Activated CD8-positive, alpha-beta memory T cell treated with anti-CD3 and anti-CD28 coated beads, Interleukin-2, amount 50 U/mL, for 1 hour (primary cell): ENCODE measurements around the gene IFT80.
"Not testable (repeated sequence)": the region's sequence is repeated elsewhere in the genome, so short reads cannot be mapped to it uniquely, and the experiment has no call there.

ENCODE experiments used
- DNase-seq: peaks from one replicate; pipeline ENCODE4 v3.0.0-alpha.2; 2020; ENCODE audit errors: extremely low read depth

IFT80 gene

DNA sequence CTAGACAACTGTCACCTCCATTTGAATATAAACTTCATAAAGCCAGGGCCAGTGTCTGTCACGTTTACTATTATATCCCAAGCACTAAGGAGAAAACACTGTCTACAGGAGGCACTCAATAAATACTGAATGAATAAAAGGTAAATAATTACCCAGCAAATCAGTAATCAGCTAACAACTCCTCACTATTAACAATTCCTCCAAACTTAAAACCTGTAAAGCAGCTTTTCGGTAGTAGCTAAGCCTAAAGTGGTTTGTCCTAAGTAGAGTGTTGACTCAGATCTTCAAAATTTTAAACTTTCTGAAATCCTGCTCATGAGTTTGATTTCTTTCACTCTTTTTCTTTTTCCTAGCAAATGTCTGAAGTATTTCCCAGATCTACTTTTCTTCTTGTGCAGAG lies 133.9 kb downstream of the IFT80 start:
- no peak for DNase-seq

DNA sequence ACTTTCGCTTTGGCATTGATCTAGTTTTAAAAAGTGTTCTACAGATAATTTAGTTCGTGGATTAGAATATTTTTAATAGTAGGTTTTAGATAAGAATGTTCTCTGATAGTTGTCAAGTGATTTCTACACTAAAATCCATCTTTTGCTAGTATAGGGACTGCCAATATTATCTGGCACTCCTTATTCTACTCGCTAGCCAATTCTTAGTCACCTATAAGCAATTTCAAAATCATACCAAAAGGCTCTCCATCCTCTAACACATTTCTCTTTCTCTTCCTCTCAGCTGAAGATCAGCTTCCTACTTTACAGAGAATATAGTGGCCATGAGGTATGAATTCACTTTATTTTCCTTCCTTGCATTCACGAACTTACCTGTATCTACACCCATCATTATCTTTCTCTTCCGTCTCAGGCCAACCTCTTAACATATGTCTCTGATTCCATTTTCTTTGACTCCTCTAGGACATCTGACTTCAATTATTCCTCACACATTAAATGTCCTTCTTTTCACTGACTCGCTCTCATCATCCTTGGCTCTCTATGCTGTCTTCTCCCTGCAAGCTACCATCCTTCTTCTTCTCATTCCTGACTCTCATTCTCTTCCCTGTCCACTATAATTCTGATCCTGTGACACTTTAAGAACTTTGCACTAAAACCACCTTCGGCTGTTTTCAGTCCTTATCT lies 138.3 kb downstream of the IFT80 start:
- no peak for DNase-seq

DNA sequence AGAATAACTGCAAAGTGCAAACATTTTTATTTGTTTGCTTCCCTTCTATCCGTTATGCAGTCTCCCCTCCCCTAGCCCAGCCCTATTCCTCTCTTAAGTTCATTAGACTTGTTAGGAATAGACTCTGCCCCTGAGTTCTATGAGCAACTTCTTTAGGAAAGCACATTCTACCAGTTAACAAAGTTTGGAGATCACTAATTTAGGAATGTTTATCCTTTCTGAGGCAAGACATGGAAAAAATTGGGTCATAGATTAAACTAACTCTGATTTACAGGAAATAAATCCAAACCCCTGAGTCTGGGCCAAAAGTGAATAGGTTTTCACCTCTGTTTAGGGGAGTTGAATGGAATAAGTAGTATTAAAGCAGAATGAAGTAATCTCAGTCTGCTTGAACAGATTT lies 139.4 kb downstream of the IFT80 start:
- DNase-seq = no peak

DNA sequence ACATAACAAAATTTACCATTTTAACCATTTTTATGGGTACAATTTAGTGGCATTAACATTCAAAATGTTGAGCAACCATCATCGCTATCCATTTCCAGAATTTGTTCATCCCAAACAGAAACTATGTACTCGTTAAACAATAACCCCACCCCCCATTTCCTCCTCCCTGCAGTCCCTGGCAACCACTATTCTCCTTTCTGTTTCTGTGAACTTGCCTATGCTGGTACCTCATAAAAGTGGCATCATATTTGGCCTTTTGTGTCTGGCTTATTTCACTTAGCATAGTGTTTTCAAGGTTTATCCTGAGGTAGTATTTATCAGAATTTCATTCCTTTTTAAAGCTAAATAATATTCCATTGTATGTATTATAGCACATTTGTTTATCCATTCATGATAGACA lies 141.4 kb downstream of the IFT80 start:
- no peak for DNase-seq

DNA sequence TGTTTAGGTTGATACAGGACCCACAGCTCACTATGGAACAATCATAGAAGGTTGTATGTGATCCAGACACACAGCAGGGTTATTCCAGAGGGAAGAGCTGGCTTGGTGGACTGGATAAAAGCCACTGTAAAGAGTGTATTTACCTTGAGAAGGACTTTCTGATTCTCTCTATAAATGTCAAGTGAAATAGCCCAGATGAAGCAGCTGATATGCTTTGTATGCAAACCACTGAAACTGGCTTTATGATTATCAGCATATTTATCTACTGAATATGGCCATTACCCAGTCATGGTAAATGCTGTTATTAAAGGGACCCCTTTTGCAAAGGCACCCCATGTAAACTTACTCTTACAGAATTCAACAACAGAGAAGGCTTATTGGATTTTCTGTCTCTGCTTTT lies 145.7 kb downstream of the IFT80 start:
- DNase-seq = no peak

DNA sequence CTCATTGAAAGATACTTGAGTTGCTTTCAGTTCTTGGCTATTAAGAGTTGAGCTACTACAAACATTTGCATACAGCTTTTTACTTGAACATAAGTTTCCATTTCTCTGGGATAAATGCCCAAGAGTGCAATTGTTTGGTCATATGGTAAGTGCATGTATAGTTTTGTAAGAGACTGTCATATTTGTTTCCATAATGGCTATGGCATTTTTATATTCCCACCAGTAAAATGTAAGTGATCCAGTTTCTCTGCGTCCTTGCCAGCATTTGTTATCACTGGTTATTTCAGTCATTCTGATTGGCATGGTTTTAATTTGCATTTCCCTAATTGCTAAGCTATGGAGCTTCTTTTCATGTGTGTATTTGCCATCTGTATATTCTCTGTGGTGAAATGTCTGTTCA lies 151.3 kb downstream of the IFT80 start:
- DNase-seq = no peak

DNA sequence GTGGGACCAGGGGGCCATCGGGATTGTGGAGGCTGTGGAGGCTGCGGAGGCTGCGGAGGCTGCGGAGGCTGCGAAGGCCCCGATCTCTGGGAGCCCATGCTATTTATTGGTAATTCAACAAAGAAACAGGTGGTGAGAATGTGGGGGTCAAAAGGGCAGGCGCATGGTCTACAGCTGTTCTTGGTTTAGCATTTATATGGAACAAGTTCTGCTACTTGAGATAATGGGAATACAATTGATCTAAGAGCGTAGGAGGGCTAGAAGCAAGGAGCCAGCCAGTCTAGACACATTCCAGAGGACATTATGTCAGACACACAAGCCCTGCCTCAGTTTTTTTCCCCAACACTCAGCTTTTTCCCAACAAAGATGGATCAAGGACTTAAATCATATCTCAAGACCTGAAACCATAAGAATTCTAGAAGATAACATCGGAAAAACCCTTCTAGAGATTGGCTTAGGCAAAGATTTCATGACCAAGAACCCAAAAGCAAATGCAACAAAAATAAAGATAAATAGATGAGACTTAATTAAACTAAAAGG lies 153.7 kb downstream of the IFT80 start:
- DNase-seq = no peak

DNA sequence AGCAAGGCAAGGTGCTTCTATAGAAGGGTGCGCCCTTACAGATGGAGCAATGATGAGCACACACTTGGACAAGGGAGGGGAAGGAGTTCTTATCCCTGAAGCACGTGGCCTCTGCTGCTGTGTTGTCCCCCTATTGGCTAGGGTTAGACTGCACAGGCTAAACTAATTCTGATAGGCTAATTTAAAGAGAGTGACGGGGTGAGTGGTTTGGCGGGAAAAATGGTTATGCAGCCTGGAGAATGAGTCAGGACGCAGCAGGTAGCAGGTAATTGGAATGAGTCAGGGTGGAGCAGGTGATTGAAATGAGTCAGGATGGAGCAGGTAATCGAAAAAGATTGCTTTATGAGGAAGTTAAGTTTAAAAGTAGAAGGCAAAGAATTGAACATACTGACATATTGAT lies 158.3 kb downstream of the IFT80 start:
- DNase-seq = not testable (repeated sequence)

DNA sequence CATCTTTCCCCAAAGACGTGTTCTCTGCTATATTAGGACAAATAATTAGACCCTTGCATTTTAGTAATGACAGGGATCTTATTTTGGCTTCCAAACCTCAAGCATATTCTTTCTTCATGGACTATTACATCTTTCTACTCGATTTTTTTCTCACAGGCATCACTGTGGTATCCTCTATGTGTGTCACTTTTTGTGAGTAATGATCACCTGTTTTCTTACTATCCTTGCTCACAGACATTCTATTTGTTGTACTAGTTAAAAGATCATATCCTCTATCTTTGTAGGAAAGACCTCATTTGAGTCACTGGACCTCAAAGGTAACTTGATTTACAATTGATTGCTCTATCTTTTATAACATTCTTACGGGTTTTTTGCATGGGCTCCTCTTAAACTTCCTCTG lies 167.0 kb downstream of the IFT80 start:
- DNase-seq = no peak

DNA sequence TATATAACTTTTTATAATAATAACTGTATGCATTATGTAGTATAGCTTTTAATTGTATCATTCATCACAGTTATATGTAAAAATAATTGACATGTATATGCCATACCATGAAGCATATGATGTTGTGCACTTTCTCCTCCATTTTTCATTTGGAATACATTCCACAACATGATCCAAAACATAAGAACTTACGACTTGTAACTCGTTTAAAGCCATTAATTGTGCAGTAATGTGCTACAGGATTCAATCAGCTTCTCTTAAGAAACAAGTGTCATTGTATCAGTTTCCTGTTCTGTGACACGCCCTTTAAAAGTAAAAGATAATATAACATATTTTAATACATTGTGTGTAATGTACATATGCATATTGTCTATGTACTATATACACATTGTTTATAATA lies 171.6 kb downstream of the IFT80 start:
- DNase-seq = no peak

DNA sequence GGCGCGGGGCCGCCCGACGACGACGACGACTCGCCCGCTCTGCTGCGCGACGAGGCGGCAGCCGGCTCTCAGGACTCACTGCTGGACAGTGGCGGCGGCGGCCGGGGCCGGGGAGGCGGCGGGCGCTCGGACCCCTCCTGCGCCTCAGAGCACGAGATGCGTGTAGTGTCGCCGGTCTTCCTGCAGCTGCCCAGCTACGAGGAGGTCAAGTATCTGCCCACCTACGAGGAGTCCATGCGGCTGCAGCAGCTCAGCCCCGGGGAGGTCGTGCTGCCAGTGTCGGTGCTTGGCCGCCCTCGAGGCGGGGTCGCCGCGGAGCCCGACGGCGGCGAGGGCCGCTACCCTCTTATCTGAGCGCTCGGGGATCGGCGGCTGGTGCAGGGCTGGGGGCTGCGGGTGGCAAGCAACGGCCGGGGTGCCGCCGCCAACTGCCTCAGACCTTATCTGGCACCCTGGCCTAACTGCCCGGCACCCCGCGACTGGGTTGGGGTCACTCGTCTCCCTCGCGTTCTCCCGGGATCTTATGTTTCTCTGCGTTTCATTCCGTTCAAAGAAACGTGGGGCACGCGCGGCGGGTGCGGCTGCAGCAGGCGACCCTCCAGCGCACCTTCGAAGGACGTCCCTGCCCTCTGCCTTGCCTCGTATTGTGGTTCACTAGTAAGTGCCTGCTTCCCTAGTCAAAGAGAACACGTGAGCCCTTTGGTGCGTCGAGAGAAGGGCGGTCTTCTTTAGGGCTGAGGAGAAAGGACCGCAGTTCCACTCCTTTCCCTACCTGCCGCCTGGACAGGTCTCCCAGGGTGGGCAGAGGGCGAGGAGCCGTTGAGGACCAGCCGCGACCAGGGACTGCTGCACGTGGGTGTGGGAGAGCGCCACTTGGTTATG lies 172.8 kb downstream of the IFT80 start:
- DNase-seq = no peak

DNA sequence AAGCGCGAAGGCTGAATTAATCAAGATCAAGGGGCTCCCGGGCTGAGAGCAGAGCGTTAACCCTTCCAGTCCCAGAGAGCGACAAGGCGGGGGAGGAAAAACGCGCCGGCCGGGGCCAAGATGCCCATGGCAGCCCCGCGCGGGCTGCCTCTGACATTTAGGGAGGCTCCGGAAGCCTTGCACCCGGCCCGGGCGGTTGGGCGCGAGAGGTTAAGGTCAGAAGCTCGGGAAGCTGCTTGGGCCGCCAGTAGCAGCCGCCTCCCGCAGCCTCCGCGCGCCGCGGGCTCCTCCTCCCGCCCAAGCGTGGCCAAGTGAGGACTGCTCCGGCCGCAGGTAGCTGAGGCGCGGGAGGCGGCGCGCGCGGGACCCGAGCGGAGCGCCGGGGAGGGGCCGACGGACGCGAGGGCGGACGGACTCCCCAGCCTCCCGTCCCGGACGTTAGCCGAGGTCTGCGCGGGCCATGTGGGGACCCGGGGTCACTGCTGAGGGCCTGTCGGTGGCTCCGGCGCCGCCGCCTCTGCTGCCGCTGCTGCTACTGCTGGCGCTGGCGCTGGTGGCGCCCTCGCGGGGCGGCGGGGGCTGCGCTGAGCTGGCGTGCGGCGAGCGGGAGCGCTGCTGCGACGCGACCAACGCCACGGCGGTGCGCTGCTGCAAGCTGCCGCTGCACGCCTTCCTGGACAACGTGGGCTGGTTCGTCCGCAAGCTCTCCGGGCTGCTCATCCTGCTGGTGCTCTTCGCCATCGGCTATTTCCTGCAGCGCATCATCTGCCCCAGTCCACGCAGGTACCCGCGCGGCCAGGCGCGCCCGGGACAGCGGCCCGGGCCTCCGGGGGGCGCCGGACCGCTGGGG lies 173.6 kb downstream of the IFT80 start, which contains the start of gene C3orf80:
C3orf80 (plus strand) TSS at position 247 of the 850 bp plus-strand sequence; CDS start at position 461, 214 bp downstream.
- DNase-seq = no peak

DNA sequence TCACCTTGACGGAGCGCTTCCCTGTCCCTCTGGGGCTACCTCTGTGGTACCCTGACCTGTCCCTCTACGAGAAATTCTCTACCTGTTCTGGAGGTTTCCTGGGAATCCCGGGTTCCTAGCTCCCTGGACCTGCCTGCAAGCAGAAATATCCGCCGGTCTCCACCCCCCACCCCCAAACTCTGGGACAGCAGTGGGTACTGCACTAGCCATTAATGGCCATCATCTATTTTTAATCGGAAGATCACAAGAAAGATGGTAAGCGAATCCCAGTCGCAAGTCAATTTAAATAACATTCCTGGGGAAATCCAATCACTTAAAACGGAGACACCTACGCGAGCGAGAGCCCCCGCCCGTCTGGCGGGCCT lies 174.2 kb downstream of the IFT80 start:
- no peak for DNase-seq

DNA sequence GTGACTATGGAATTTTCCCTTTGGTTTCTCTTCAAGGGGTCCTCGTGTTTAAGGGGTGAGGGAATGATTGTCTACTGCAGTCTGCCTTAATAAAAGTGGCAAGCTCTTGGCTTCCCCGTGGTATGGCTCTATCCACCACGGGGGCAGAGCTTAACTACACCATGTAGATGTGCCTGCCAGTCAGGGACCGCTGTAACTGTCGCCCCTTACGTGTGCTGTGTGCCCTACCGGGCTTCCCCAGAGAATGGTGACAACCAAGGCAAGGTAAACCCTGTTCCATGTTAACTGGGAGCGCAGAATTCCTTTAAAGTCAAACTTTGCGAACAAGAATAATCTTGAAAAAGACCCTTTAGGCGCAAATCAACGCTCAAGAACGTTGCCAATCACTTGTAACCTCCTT lies 174.8 kb downstream of the IFT80 start:
- DNase-seq = no peak

DNA sequence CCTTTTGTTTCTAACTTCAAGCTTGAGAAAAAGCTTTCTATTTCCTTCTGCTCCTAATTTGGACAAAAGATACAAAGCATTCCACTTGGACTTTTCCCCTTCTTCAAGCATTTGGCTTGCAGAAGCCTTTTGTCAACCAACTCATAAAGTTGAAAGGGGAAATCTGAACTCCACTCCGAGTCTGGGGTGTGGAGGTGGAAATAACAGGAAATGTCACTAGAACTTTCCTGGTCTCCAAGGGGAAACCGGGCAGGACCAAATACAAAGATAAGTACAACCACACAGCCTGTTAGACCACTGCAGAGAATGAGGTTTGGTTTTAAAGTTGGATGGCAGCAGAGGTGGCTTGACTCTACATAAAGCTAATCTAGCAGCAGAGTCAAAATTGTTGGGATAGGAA lies 178.0 kb downstream of the IFT80 start:
- no peak for DNase-seq

DNA sequence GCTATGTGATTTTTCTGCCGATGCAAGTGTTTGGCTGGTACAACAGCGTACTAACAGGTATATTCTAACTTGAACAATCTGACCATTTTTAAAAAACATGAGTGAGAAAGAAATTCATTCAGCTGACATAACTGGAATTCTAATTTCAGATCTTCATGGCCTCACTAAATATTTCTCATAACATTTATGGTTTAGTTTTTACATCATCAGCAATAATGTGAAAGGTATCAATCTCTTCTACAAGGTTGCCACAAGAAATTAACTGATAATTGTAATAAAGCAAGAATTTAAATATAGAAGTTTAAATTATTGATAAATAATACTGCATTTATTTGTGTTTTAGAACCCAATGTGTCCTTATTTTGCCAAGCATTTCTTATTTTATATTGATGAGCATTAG lies 179.0 kb downstream of the IFT80 start:
- DNase-seq = no peak

DNA sequence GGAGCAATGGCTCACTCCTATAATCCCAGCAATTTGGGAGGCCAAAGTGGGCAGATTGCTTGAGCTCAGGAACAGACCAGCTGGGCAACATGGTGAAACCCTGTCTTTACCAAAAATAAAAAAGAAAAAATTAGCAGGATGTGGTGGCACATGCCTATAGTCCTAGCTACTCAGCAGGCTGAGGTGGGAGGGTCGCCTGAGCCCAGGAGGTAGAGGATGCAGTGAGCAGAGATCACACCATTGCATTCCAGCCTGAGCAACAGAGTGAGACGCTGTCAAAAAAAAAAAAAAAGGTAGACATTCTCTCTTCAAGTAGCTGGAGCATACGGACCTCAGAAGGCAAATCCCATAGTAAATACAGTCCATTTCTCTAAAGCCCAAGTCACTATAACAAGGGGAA lies 180.9 kb downstream of the IFT80 start:
- no peak for DNase-seq

DNA sequence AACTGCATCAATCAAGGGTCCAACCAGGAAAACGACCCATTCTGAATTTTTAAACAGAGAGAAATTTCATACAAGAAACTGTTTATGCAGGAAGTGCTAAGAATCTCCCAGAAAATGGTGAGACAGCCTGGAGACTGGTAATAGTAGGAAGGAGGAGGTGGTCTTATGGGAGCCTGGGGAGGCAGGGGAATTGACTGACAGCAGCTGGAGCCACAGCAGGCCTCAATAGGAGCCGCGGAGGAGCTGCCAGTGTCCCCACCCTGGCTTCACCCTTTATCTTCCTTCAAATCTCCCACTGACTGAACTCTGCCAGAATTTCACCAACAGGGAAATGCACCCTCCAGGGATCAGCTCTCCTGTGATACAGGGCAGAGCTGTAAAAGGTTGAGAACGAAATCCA lies 181.3 kb downstream of the IFT80 start:
- no peak for DNase-seq

DNA sequence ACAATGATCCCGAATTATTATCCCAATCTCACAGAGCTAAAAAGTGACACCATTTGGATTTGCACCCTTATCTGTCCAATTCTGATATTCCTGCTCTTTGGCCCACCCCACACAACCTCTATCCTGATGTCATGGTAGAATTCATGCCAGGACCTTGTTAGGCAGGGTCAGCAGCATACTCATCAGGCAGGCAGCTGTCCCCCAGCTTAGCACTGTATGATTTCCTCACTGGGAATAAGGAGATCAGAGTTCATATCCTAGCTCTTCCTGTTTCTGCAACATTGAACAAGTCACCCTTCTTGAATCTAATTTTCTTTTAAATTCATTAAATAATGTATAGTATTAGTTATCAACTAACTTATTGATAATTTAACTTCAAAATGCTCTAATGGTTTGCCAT lies 185.8 kb downstream of the IFT80 start:
- DNase-seq = no peak

DNA sequence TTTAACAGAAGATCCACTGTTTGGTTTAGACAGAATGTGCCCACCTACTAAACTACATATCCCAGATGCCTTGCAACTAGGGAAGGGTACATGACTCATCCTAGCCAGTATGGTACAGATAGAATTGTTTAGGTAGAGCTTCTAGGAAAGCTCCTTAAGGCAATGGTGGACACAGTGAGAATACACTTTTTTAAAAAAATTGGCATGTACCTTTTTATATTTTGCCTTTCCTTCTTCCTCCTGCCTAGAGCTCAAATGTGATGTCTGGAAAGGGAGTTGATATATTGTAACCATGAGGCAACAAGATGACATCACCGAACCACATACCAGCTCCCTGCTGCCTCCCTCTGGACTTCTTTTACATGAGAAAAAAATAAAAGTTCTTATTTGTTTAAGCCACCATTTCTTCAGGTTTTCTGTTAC lies 188.2 kb downstream of the IFT80 start:
- DNase-seq = no peak

DNA sequence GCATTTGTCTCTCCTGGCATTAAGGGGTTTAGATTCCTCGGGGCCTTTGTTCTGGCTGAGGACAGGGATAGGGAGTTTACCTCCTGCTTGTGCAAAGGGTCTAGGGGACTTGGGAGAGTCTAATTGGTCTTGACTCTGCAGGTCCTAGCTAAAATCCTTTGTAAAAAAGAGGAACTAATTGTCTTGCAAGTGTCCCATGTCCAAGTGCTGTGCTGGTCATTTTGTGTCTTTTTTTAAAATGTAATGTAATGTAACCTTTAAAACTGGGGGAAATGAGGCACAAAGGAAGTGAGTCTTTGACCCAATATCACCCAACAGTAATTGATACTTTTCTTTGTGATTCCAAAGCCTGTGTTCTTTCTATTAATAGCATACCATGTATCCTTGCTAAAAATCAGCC lies 188.7 kb downstream of the IFT80 start:
- no peak for DNase-seq
